Measurements from ENCODE around the gene PCA3.

Gene PCA3

GRCh38 chr9:76835571-76836283 is 71.5 kb downstream of the PCA3 start:
- DNase-seq = no peak
